CD14-positive monocyte (primary cell): ENCODE data around the gene FYTTD1. TPM values are rescaled to one million over a fixed set of nuclear protein-coding genes. Genes with fewer than 3 reads are reported as not detected.

Source experiments
- DNase-seq, 3 donors: peaks; one replicate each; pipeline ENCODE4 v3.0.0-alpha.2; 2011 to 2022
- H2AFZ ChIP-seq: 2 replicates; pipeline ENCODE4 v1.6.0; 2012; ENCODE audit warnings: mild to moderate bottlenecking, low read depth, low read length, inconsistent platforms; ENCODE audit not compliant: insufficient read depth, poor library complexity, severe bottlenecking
- H3K27ac ChIP-seq, 2 donors: 1 replicate in 1 of 2; 2 replicates in 1 of 2; pipeline ENCODE4 v1.5.1; 2012 to 2013; ENCODE audit warnings: low read length in 2 of 2, control low read depth in 1 of 2, inconsistent platforms in 1 of 2, low read depth in 1 of 2, mild to moderate bottlenecking in 1 of 2
- H3K27me3 ChIP-seq, 2 donors: one replicate each; pipeline versions ENCODE4 v1.6.0 to v1.6.1; 2011 to 2013; ENCODE audit warnings: low read length in 2 of 2; ENCODE audit not compliant: control insufficient read depth in 2 of 2, insufficient read depth in 2 of 2
- H3K36me3 ChIP-seq, 2 donors: replicated peaks in 1 of 2; 1 replicate in 1 of 2; 2 replicates in 1 of 2; pipeline versions ENCODE4 v1.5.1 to v1.6.1; 2012 to 2013; ENCODE audit warnings: low read length in 2 of 2, control low read depth in 1 of 2, inconsistent platforms in 1 of 2, mild to moderate bottlenecking in 1 of 2; ENCODE audit not compliant: insufficient read depth in 2 of 2, control insufficient read depth in 1 of 2
- H3K4me1 ChIP-seq, 2 donors: 1 replicate in 1 of 2; 2 replicates in 1 of 2; pipeline versions ENCODE4 v1.5.1 to v1.6.1; 2012 to 2013; ENCODE audit warnings: low read length in 2 of 2, control low read depth in 1 of 2, inconsistent platforms in 1 of 2, mild to moderate bottlenecking in 1 of 2, moderate library complexity in 1 of 2; ENCODE audit not compliant: insufficient read depth in 2 of 2, control insufficient read depth in 1 of 2
- H3K4me2 ChIP-seq: replicated peaks from 2 replicates; pipeline ENCODE3; 2012; ENCODE audit warnings: low read length, moderate library complexity, mild to moderate bottlenecking; ENCODE audit not compliant: poor library complexity, severe bottlenecking; ENCODE audit errors: extremely low read depth
- H3K4me3 ChIP-seq, 3 experiments: fragments of 200-600 bp in 1 of 3; sonication (generic) in 1 of 3; replicated peaks in 1 of 3; 1 replicate in 2 of 3; 2 replicates in 1 of 3; pipeline ENCODE4 v1.5.1; 2011 to 2013; ENCODE audit warnings: low read length in 3 of 3, mild to moderate bottlenecking in 3 of 3, control low read depth in 2 of 3, low read depth in 2 of 3, inconsistent platforms in 1 of 3, moderate library complexity in 1 of 3
- H3K79me2 ChIP-seq: 2 replicates; pipeline ENCODE4 v1.6.0; 2012; ENCODE audit warnings: mild to moderate bottlenecking, control low read depth, inconsistent platforms, low read length, moderate library complexity; ENCODE audit not compliant: insufficient read depth
- H3K9ac ChIP-seq: 2 replicates; pipeline ENCODE4 v1.6.0; 2017; ENCODE audit warnings: low read length, mild to moderate bottlenecking; ENCODE audit not compliant: insufficient read depth, poor library complexity, severe bottlenecking
- H3K9me3 ChIP-seq, 2 donors: replicated peaks in 1 of 2; 1 replicate in 1 of 2; 2 replicates in 1 of 2; pipeline versions ENCODE4 v1.5.1 to v1.6.1; 2012 to 2013; ENCODE audit warnings: low read length in 2 of 2, control low read depth in 1 of 2; ENCODE audit not compliant: control insufficient read depth in 1 of 2, insufficient read depth in 1 of 2
- H4K20me1 ChIP-seq: 2 replicates; pipeline ENCODE4 v1.6.0; 2012; ENCODE audit warnings: mild to moderate bottlenecking, low read length, control low read depth, moderate library complexity; ENCODE audit not compliant: insufficient read depth
- H3K27ac Mint-ChIP-seq, 7 donors: one replicate each; pipeline ENCODE4 v1.8.0; 2020; ENCODE audit warnings: mild to moderate bottlenecking in 7 of 7, mixed read lengths in 7 of 7, moderate library complexity in 6 of 7, inconsistent platforms in 2 of 7
- H3K27me3 Mint-ChIP-seq, 3 donors: one replicate each; pipeline ENCODE4 v1.8.0; 2021 to 2022; ENCODE audit warnings: low read depth in 3 of 3, mild to moderate bottlenecking in 3 of 3, mixed read lengths in 3 of 3, moderate library complexity in 3 of 3, inconsistent platforms in 1 of 3
- H3K36me3 Mint-ChIP-seq, 2 donors: one replicate each; pipeline ENCODE4 v1.8.0; 2020; ENCODE audit warnings: mixed read lengths in 2 of 2, inconsistent platforms in 1 of 2, mild to moderate bottlenecking in 1 of 2
- H3K4me1 Mint-ChIP-seq: one replicate; pipeline ENCODE4 v1.8.0; 2020; ENCODE audit warnings: mild to moderate bottlenecking, mixed read lengths
- H3K4me3 Mint-ChIP-seq, 2 donors: one replicate each; pipeline ENCODE4 v1.8.0; 2020; ENCODE audit warnings: mild to moderate bottlenecking in 2 of 2, mixed read lengths in 2 of 2, moderate library complexity in 1 of 2
- H3K9me3 Mint-ChIP-seq, 7 donors: one replicate each; pipeline ENCODE4 v1.8.0; 2020 to 2022; ENCODE audit warnings: mixed read lengths in 7 of 7, mild to moderate bottlenecking in 6 of 7, moderate library complexity in 6 of 7, inconsistent platforms in 2 of 7
- CTCF ChIP-seq: fragments of 200-600 bp; IDR thresholded peaks from one replicate; pipeline ENCODE4 v1.8.0; 2022; ENCODE audit warnings: antibody characterized with exemption, mild to moderate bottlenecking
- WGBS: methylation state at CpG from one replicate; pipeline ENCODE4 v1.1.5; 2013; ENCODE audit warnings: missing lambda C conversion rate; ENCODE audit not compliant: insufficient coverage; 5-methylcytosine and 5-hydroxymethylcytosine counted together
- intact Hi-C, 2 donors: fragments of 100-400 bp; cut with micrococcal nuclease; formaldehyde crosslinking; loops; one replicate each; pipeline versions ENCODE4 v1.15.0 to v1.15.1; 2023
- polyA plus RNA-seq, 3 donors: library from polyadenylated mRNA; depleted of rRNA in 1 of 3; unstranded in 2 of 3; stranded (reverse) in 1 of 3; fragments of 300-500 nt in 2 of 3; fragments of >200 nt in 1 of 3; fragmentation: Illumina TruSeq in 2 of 3; gene quantifications; 1 replicate in 2 of 3; 2 replicates in 1 of 3; pipeline ENCODE4 v1.2.3, GENCODE V29; 2012 to 2021

FYTTD1 gene
- polyA plus RNA-seq, 3 donors: 11.5 to 73.2 (median 59.4) TPM

- peaks cover under 1% of the 10 kb centered on the region for H4K20me1 ChIP-seq
- Mint-ChIP-seq H3K36me3 (peaks cover 30 to 41% of the 10 kb centered on the region in 2 donors), H3K4me1 (peaks cover 25% of the 10 kb centered on the region), H3K9me3 (peaks cover 0 to 3% (median 0%) of the 10 kb centered on the region in 7 donors), H3K27me3 (peaks cover 0 to 2% (median 1%) of the 10 kb centered on the region in 3 donors), H3K4me3 (peak overlapping the region; percentile 53 to 89), H3K27ac (peak overlapping the region; percentile 91 to 97 (median 96))
- no peaks in the 10 kb centered on the region for H3K9me3 ChIP-seq
- TF ChIP-seq CTCF: no peak
- DNase-seq: peak; percentile 90 to 96 (median 92)
- H3K4me2 ChIP-seq: peak overlapping the region; percentile 56
- H3K4me3 ChIP-seq: peak overlapping the region in 2 of 3 experiments; percentile 55 to 60
- peak overlapping the region; percentile 40 for H3K9ac ChIP-seq
- peak overlapping the region; percentile 49 to 86 for H3K27ac ChIP-seq
- no peaks in the 10 kb centered on the region for H3K27me3 ChIP-seq
- 0% methylated on average over 4 of the region's 9 CpGs for WGBS
- H2AFZ ChIP-seq: peak overlapping the region; percentile 51
- peaks cover 31% of the 10 kb centered on the region for H3K79me2 ChIP-seq
- peaks cover 23 to 30% of the 10 kb centered on the region in 2 donors for H3K4me1 ChIP-seq
- H3K36me3 ChIP-seq: peaks cover 10 to 30% of the 10 kb centered on the region in 2 donors
- intact Hi-C loops: no loop called here
Observed at GRCh38 chr3:197711973-197712707, 37.5 kb upstream of the FYTTD1 start.

DNA sequence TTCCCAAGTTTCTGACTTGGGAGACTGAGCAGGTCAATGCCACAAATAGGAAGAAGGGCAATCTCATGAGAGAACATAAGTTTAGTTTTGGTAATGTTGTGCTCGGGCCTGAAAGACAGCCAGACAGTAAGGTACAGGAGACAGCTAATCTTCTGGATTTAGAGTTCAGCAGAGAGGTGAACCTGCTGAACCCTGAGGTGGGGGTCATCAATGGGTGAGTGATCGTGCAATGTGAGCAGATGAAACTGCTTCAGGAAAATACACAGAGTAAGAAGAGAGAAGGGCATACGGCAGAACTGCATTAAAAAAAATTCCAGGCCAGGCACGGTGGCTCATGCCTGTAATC lies 36.2 kb upstream of the FYTTD1 start:
- Histone ChIP-seq H3K36me3 (peaks cover 14 to 38% of the 10 kb centered on the region in 2 donors), H3K27ac (peak overlapping the region in 1 of 2 donors; percentile 86), H3K4me1 (peaks cover 23 to 30% of the 10 kb centered on the region in 2 donors), H4K20me1 (peaks cover 13% of the 10 kb centered on the region), H3K4me3 (peak overlapping the region in 1 of 3 experiments; percentile 55), H2AFZ (peak overlapping the region; percentile 27), H3K4me2 (peak overlapping the region; percentile 56), H3K9ac (no peak overlapping the region), H3K79me2 (peaks cover 31% of the 10 kb centered on the region), H3K27me3 (no peaks in the 10 kb centered on the region), H3K9me3 (no peaks in the 10 kb centered on the region)
- H3K4me1 Mint-ChIP-seq: peaks cover 25% of the 10 kb centered on the region
- H3K27me3 Mint-ChIP-seq: peaks cover 0 to 2% (median 0%) of the 10 kb centered on the region in 3 donors
- no peaks in the 10 kb centered on the region for H3K9me3 Mint-ChIP-seq
- DNase-seq: no peak
- peak overlapping the region; percentile 16 to 97 (median 96) for H3K27ac Mint-ChIP-seq
- intact Hi-C loops: no loop called here
- H3K36me3 Mint-ChIP-seq: peaks cover 43 to 52% of the 10 kb centered on the region in 2 donors
- peak overlapping the region in 1 of 2 donors; percentile 16 for H3K4me3 Mint-ChIP-seq
- no peak for TF ChIP-seq CTCF
- WGBS: 97% methylated on average over 4 of the region's 4 CpGs
